ENCODE measurements around the gene AJAP1.

The AJAP1 gene

DNA sequence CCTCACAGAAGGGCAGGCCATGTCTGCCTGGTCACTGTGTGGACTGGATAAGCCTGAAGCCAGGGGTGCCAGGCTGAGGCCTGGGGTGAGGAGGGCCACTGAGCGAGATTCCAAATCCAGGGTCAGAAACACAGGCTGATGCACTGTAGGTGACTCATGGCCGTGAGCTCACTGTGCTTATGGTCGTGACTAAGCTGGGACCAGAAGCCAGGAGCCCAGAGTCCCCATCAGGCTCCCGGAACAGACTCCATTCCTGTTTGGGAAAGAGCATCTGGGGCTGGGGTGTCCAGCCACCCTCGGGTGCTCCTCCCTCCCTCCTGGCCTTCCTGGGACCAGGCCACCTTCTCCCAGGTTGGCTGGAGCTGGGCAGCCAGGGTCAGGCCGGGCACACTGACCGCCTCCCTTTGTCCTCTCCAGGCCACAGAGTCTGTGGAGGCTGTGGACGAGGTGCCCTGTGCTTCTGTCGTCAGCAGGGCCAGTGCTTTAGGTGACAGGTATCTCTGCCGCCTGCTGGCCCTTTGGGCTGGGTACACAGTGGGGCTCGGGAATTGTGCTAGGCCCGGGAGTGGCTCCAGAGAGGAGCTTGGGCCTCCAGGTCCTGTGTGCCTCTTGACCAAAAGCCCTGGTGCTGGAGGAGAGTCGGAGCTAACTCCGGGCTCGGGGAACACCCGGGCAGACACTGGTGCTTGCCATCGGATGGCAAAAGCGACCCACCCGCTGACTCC, 36.7 kb downstream of the AJAP1 start:
- DNase-seq (ENCODE audit: low read depth in 2 of 2) = no peak
- H3K4me3 ChIP-seq (replicated peaks in 1 of 2; ENCODE audit: low read depth in 2 of 2, low read length in 2 of 2) = no peak overlapping the region
- TF ChIP-seq, protein P1, sequence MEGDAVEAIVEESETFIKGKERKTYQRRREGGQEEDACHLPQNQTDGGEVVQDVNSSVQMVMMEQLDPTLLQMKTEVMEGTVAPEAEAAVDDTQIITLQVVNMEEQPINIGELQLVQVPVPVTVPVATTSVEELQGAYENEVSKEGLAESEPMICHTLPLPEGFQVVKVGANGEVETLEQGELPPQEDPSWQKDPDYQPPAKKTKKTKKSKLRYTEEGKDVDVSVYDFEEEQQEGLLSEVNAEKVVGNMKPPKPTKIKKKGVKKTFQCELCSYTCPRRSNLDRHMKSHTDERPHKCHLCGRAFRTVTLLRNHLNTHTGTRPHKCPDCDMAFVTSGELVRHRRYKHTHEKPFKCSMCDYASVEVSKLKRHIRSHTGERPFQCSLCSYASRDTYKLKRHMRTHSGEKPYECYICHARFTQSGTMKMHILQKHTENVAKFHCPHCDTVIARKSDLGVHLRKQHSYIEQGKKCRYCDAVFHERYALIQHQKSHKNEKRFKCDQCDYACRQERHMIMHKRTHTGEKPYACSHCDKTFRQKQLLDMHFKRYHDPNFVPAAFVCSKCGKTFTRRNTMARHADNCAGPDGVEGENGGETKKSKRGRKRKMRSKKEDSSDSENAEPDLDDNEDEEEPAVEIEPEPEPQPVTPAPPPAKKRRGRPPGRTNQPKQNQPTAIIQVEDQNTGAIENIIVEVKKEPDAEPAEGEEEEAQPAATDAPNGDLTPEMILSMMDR (IDR thresholded peaks at IDR 0.05; ENCODE audit: low read depth, low read length) = no peak

DNA sequence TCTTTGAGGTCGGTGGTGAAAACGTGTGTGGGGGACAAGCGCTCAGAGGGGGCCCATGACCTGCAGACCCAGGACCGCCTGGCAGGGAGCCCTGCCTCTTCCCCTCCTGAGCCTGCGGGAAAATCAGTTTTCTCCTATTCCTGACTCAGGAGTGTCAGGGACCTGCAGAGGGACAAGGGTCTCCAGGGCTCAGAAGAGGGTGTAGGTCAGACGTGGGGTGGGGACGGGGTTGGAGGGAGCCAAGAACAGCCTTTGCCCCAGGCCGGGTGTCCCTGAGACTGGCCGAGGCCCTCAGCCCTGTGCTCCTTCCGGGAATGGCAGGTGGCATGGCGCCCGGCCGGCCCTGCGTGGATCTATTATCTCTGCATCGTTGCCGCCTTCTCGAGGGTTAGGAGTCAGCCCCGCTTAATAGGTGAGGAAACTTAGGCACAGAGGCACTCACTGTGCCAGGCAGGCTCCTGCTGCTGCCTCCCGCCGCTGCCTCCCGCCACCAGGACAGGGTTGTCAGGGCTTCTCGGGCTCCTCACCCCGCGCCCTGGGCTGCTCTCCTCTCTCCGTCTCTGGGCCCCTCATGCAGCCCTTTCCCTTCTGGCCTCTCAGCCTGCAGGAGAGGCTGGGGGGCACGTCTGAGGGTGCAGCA, 37.5 kb downstream of the AJAP1 start:
- TF ChIP-seq, protein P1 (IDR thresholded peaks at IDR 0.05; ENCODE audit: low read depth, low read length) = no peak

DNA sequence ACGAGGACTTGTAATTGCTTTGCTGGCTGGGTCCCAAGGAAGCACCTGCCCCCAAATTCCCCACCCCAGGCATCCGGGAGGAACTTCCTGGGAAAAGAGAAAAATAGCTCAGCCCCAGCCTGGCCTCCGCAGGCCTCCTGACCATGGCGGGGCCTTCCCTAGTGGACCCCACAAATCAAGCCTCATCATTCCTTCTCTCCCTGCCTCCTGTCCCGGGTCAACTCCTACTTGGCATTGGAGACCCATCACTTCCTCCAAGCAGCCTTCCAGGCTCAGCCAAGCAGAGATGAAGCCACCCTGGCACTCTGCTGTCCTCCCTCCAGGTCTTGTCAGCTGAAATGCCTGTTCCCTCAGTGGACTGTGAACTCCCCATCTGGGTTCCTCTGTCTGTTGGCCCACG, 38.0 kb downstream of the AJAP1 start:
- no peak for DNase-seq (ENCODE audit: low read depth in 2 of 2)
- no peak overlapping the region for H3K4me3 ChIP-seq (replicated peaks in 1 of 2; ENCODE audit: low read depth in 2 of 2, low read length in 2 of 2)
- TF ChIP-seq, protein P1 (IDR thresholded peaks at IDR 0.05; ENCODE audit: low read depth, low read length) = no peak

More for the DNA sequence above, 37.5 kb downstream of the AJAP1 start:
- H3K4me3 ChIP-seq (replicated peaks in 1 of 2; ENCODE audit: low read depth in 2 of 2, low read length in 2 of 2) = no peak overlapping the region
- no peak for DNase-seq (ENCODE audit: low read depth in 2 of 2)

DNA sequence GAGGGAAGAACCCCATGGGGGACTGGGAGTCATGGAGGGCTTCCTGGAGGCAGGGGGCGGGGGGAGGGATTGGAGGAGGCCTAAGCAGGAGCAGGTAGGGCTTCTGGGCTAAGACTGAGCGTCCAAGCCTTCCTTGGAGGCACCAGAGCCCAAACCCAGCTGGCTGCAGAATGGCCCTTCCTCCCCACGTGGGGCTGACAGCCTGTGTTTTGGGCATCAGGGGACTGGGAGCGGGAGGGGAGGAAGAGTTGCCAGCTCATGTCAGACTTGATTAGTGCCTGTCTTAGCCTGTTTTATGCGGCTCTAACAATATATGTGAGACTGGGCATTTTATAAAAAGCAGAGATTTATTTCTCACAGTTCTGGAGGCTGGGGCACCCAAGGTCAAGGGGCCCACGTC, 38.9 kb downstream of the AJAP1 start:
- no peak for DNase-seq (ENCODE audit: low read depth in 2 of 2)
- TF ChIP-seq, protein P1 (IDR thresholded peaks at IDR 0.05; ENCODE audit: low read depth, low read length) = no peak
- H3K4me3 ChIP-seq (replicated peaks in 1 of 2; ENCODE audit: low read depth in 2 of 2, low read length in 2 of 2) = no peak overlapping the region

- H3K4me3 ChIP-seq (replicated peaks in 1 of 2; ENCODE audit: low read depth in 2 of 2, low read length in 2 of 2) = no peak overlapping the region
- TF ChIP-seq, protein P1 (IDR thresholded peaks at IDR 0.05; ENCODE audit: low read depth, low read length) = no peak
- no peak for DNase-seq (ENCODE audit: low read depth in 2 of 2)
Measured at GRCh38 chr1:4693891-4694290, 39.5 kb downstream of the AJAP1 start.

DNA sequence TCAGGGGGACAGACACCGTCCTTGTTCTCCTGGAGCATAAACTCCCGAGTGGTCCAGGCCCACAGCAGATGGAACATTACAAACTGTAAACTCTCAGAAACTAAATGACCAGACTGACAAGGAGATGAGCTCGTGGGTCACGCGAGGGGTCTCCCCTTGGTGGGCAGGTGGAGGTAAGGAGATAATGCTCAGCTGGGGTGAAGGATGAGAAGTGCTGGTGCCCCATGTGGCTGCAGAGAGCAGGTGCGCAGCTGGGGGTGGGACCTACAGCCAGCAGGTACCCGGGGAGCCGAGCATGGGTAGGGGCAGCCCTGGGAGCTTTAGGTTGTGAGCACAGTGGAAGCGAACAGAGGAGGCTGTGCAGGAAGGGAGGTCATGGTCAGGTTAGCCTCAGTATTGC, 40.1 kb downstream of the AJAP1 start:
- no peak overlapping the region for H3K4me3 ChIP-seq (replicated peaks in 1 of 2; ENCODE audit: low read depth in 2 of 2, low read length in 2 of 2)
- TF ChIP-seq, protein P1 (IDR thresholded peaks at IDR 0.05; ENCODE audit: low read depth, low read length) = no peak
- no peak for DNase-seq (ENCODE audit: low read depth in 2 of 2)

Measured in cardiac fibroblast (primary cell).